Suprapubic skin (tissue), 4 donors: ENCODE results near the gene DNAH1. TPM values are rescaled to one million over a fixed set of nuclear protein-coding genes. Genes with fewer than 3 reads are reported as not detected.
A peak's percentile ranks its signal among the peaks of the same experiment; 100 is the strongest.
"Not testable (repeated sequence)": the region's sequence is repeated elsewhere in the genome, so short reads cannot be mapped to it uniquely, and the experiment has no call there.

Experiments
- DNase-seq, 2 donors: peaks; one replicate each; pipeline ENCODE4 v3.0.0-alpha.2; 2019; ENCODE audit warnings: low spot score in 2 of 2
- H3K27ac ChIP-seq: fragments of 200-600 bp; sonication (generic); one replicate; pipeline ENCODE4 v1.5.1; 2019
- H3K27me3 ChIP-seq: fragments of 200-600 bp; sonication (generic); one replicate; pipeline ENCODE4 v1.5.1; 2019
- H3K36me3 ChIP-seq: fragments of 200-600 bp; sonication (generic); one replicate; pipeline ENCODE4 v1.5.1; 2019
- H3K4me1 ChIP-seq: fragments of 200-600 bp; sonication (generic); one replicate; pipeline ENCODE4 v1.5.1; 2019
- H3K4me3 ChIP-seq: fragments of 200-600 bp; sonication (generic); one replicate; pipeline ENCODE4 v1.5.1; 2019; ENCODE audit warnings: mild to moderate bottlenecking
- H3K9me3 ChIP-seq: fragments of 200-600 bp; sonication (generic); one replicate; pipeline ENCODE4 v1.5.1; 2019
- CTCF ChIP-seq, 2 donors: fragments of 200-600 bp in 1 of 2; fragments of 450-650 bp in 1 of 2; sonication (generic) in 1 of 2; IDR thresholded peaks; one replicate each; pipeline ENCODE4 v1.5.1; 2016 to 2019; ENCODE audit warnings: antibody characterized with exemption in 2 of 2, mild to moderate bottlenecking in 1 of 2, moderate library complexity in 1 of 2
- EP300 ChIP-seq: sonication (generic); formaldehyde crosslinking; IDR thresholded peaks from one replicate; pipeline ENCODE4 v1.6.1; 2017; ENCODE audit warnings: antibody characterized with exemption
- POLR2A ChIP-seq, 2 donors: fragments of 450-650 bp; IDR thresholded peaks; one replicate each; pipeline ENCODE4 v1.6.1; 2017; ENCODE audit warnings: antibody characterized with exemption in 2 of 2, mild to moderate bottlenecking in 2 of 2, moderate library complexity in 2 of 2
- POLR2AphosphoS5 ChIP-seq, 3 donors: sonication (generic); formaldehyde crosslinking; IDR thresholded peaks; one replicate each; pipeline ENCODE4 v1.6.1; 2017; ENCODE audit warnings: antibody characterized with exemption in 3 of 3
- WGBS: methylation state at CpG from one replicate; pipeline ENCODE4 v1.1.5; 2018; 5-methylcytosine and 5-hydroxymethylcytosine counted together
- total RNA-seq, 4 donors: library from RNA; depleted of rRNA; stranded (reverse); fragments of >200 nt; gene quantifications; one replicate each; pipeline ENCODE4 v1.1.0, GENCODE V29; 2016

DNAH1 gene
- 10 to 100 TPM in 1 of 4 donors, 1 to 10 TPM in 3; 3.4 to 10.1 (median 7.7) TPM for total RNA-seq

GRCh38 chr3:52315977-52316764, at the start of gene DNAH1:
DNAH1 (plus strand) TSS chr3:52316319; CDS start chr3:52322443, 6,124 bp downstream.
- no peak within 1 kb of the TSS for H3K27ac ChIP-seq
- H3K4me1 ChIP-seq: peaks cover 21% of the 10 kb centered on the region
- WGBS: 95% methylated on average over 3 of the region's 3 CpGs
- H3K9me3 ChIP-seq: no peaks in the 10 kb centered on the region
- no peaks in the 10 kb centered on the region for H3K27me3 ChIP-seq
- no peaks in the 10 kb centered on the region for H3K36me3 ChIP-seq
- DNase-seq: no peak
- peak within 1 kb of the TSS; percentile 37 for H3K4me3 ChIP-seq
- TF ChIP-seq POLR2A (IDR thresholded peaks at IDR 0.05) (no peak), EP300 (no peak), CTCF (IDR thresholded peaks at IDR 0.05) (no peak)

GRCh38 chr3:52268036-52268435, 48.1 kb upstream of the DNAH1 start:
- no peak overlapping the region for H3K4me3 ChIP-seq
- no peak for DNase-seq
- H3K4me1 ChIP-seq: peaks cover 49% of the 10 kb centered on the region
- H3K27me3 ChIP-seq: no peaks in the 10 kb centered on the region
- no peak overlapping the region for H3K27ac ChIP-seq
- H3K36me3 ChIP-seq: peaks cover 58% of the 10 kb centered on the region
- H3K9me3 ChIP-seq: no peaks in the 10 kb centered on the region
- TF ChIP-seq POLR2A (IDR thresholded peaks at IDR 0.05): no peak
- no peak for TF ChIP-seq POLR2AphosphoS5 (IDR thresholded peaks at IDR 0.05)
- no peak for TF ChIP-seq EP300
- no peak for TF ChIP-seq CTCF (IDR thresholded peaks at IDR 0.05)
- 61% methylated on average over 7 of the region's 7 CpGs for WGBS

GRCh38 chr3:52269776-52270175, 46.3 kb upstream of the DNAH1 start:
- WGBS: 62% methylated on average over 3 of the region's 3 CpGs
- Histone ChIP-seq H3K4me3 (no peak overlapping the region), H3K9me3 (no peaks in the 10 kb centered on the region), H3K4me1 (peaks cover 61% of the 10 kb centered on the region), H3K27ac (peak overlapping the region; percentile 44), H3K36me3 (peaks cover 41% of the 10 kb centered on the region), H3K27me3 (no peaks in the 10 kb centered on the region)
- DNase-seq: no peak
- no peak for TF ChIP-seq CTCF (IDR thresholded peaks at IDR 0.05)
- no peak for TF ChIP-seq POLR2A (IDR thresholded peaks at IDR 0.05)
- no peak for TF ChIP-seq POLR2AphosphoS5 (IDR thresholded peaks at IDR 0.05)
- TF ChIP-seq EP300: no peak

- Histone ChIP-seq H3K4me3 (no peak overlapping the region), H3K36me3 (peaks cover 39% of the 10 kb centered on the region), H3K4me1 (peaks cover 66% of the 10 kb centered on the region), H3K9me3 (no peaks in the 10 kb centered on the region), H3K27ac (peak overlapping the region; percentile 44), H3K27me3 (no peaks in the 10 kb centered on the region)
- WGBS: 47% methylated on average over 9 of the region's 9 CpGs
- TF ChIP-seq POLR2AphosphoS5 (IDR thresholded peaks at IDR 0.05) (no peak), POLR2A (IDR thresholded peaks at IDR 0.05) (no peak), CTCF (IDR thresholded peaks at IDR 0.05) (no peak), EP300 (no peak)
- DNase-seq: no peak
Measured at GRCh38 chr3:52270252-52270754, 45.8 kb upstream of the DNAH1 start.

- H3K27ac ChIP-seq, H3K4me3 ChIP-seq, DNase-seq, H3K27me3 ChIP-seq, H3K9me3 ChIP-seq: not testable (repeated sequence)
- Histone ChIP-seq H3K4me1 (peaks cover 84% of the 10 kb centered on the region), H3K36me3 (peaks cover 21% of the 10 kb centered on the region)
- WGBS: 84% methylated on average over 9 of the region's 9 CpGs
Measured at GRCh38 chr3:52272172-52272571, 43.9 kb upstream of the DNAH1 start.
